HCT116 (cell line): ENCODE results near the gene DPP10. TPM values are rescaled to one million over a fixed set of nuclear protein-coding genes. Genes with fewer than 3 reads are reported as not detected.

ENCODE experiments used
- ATAC-seq: fragments of 200-7000 bp; cut with Tn5 transposase; 2 replicates; pipeline ENCODE4 v1.9.1; 2020; ENCODE audit warnings: mild to moderate bottlenecking, moderate library complexity
- BruUV-seq: library from RNA; stranded (reverse); fragments of 400-500 nt; replicated peaks from 2 replicates; lab custom pipeline; 2021; lab: Mats Ljungman, UMichigan
- CTCF ChIA-PET: fragments of 300-600 bp; sonication (Branson Sonifier 250); formaldehyde crosslinking; loops from one replicate; lab custom pipeline; 2021; ENCODE audit warnings: antibody characterized with exemption; lab: Charles Lee
- POLR2A ChIA-PET: fragments of 300-600, 350-600 bp; sonication (Branson Sonifier 250); formaldehyde crosslinking; loops from one replicate; lab custom pipeline; 2021; ENCODE audit warnings: antibody characterized with exemption; lab: Charles Lee
- RAD21 ChIA-PET, 2 experiments: fragments of 300-600 bp; sonication (Branson Sonifier 250); formaldehyde crosslinking; loops; one replicate each; lab custom pipeline; 2023; ENCODE audit warnings: low total read pairs in 2 of 2; ENCODE audit not compliant: uncharacterized antibody in 2 of 2, unreplicated experiment in 2 of 2, low non-redundant PET in 1 of 2; lab: Charles Lee
- DNase-seq: peaks from one replicate; pipeline ENCODE4 v3.0.0-alpha.2; 2010; ENCODE audit warnings: low read depth, low spot score
- H2AFZ ChIP-seq: fragments of 200-600 bp; shearing (Covaris generic), sonication (generic); 2 replicates; pipeline ENCODE4 v1.6.1; 2017; ENCODE audit warnings: low read depth, mixed run types, mixed read lengths, antibody characterized with exemption, low read length; ENCODE audit not compliant: poor library complexity, severe bottlenecking
- H3K27ac ChIP-seq: 2 replicates; pipeline ENCODE4 v1.5.1; 2012; ENCODE audit warnings: low read depth, low read length
- H3K27me3 ChIP-seq: fragments of 200-600 bp; sonication (generic); 2 replicates; pipeline ENCODE4 v1.6.1; 2016; ENCODE audit warnings: mixed run types, low read length, mixed read lengths; ENCODE audit not compliant: insufficient read depth
- H3K36me3 ChIP-seq, 2 experiments: fragments of 200-500 bp in 1 of 2; fragments of 200-600 bp in 1 of 2; sonication (Bioruptor generic) in 1 of 2; sonication (generic) in 1 of 2; 2 replicates each; pipeline versions ENCODE4 v1.5.1 to v1.6.1; 2014 to 2016; ENCODE audit warnings: low read length in 2 of 2, inconsistent platforms in 1 of 2, mixed read lengths in 1 of 2, mixed run types in 1 of 2; ENCODE audit not compliant: insufficient read depth in 2 of 2, control insufficient read depth in 1 of 2
- H3K4me1 ChIP-seq, 2 experiments: fragments of 200-600 bp in 1 of 2; sonication (generic) in 1 of 2; 2 replicates each; pipeline versions ENCODE4 v1.5.1 to v1.6.1; 2012 to 2017; ENCODE audit warnings: low read length in 2 of 2, inconsistent platforms in 1 of 2, mild to moderate bottlenecking in 1 of 2, mixed read lengths in 1 of 2, mixed run types in 1 of 2, moderate library complexity in 1 of 2; ENCODE audit not compliant: insufficient read depth in 2 of 2, control insufficient read depth in 1 of 2
- H3K4me2 ChIP-seq: fragments of 200-600 bp; sonication (generic); 2 replicates; pipeline ENCODE4 v1.6.1; 2017; ENCODE audit warnings: mixed run types, low read length, mixed read lengths
- H3K4me3 ChIP-seq, 2 experiments: fragments of 200-600 bp in 1 of 2; sonication (generic) in 1 of 2; replicated peaks in 1 of 2; 2 replicates each; pipeline ENCODE4 v1.5.1; 2011 to 2016; ENCODE audit warnings: low read length in 2 of 2, control low read depth in 1 of 2, low read depth in 1 of 2, mild to moderate bottlenecking in 1 of 2, mixed read lengths in 1 of 2, mixed run types in 1 of 2
- H3K79me2 ChIP-seq: fragments of 200-600 bp; sonication (generic); 2 replicates; pipeline ENCODE4 v1.6.1; 2017; ENCODE audit warnings: mild to moderate bottlenecking, mixed run types, low read length, moderate library complexity, mixed read lengths; ENCODE audit not compliant: insufficient read depth
- H3K9ac ChIP-seq: fragments of 200-600 bp; sonication (generic); 2 replicates; pipeline ENCODE4 v1.6.1; 2016; ENCODE audit warnings: low read length, mixed read lengths
- H3K9me2 ChIP-seq: fragments of 200-600 bp; sonication (generic), shearing (Covaris generic); 2 replicates; pipeline ENCODE4 v1.6.1; 2017; ENCODE audit warnings: mixed run types, mild to moderate bottlenecking, moderate library complexity; ENCODE audit not compliant: insufficient read depth
- H3K9me3 ChIP-seq, 2 experiments: fragments of 200-500 bp in 1 of 2; fragments of 200-600 bp in 1 of 2; sonication (Bioruptor generic) in 1 of 2; sonication (generic) in 1 of 2; 2 replicates each; pipeline ENCODE4 v1.6.1; 2014 to 2017; ENCODE audit warnings: low read length in 2 of 2, mixed read lengths in 2 of 2, inconsistent platforms in 1 of 2, low read depth in 1 of 2, mild to moderate bottlenecking in 1 of 2, mixed run types in 1 of 2, moderate library complexity in 1 of 2; ENCODE audit not compliant: control insufficient read depth in 1 of 2, insufficient read depth in 1 of 2
- H4K20me1 ChIP-seq: fragments of 200-600 bp; sonication (generic), shearing (Covaris generic); 2 replicates; pipeline ENCODE4 v1.6.1; 2017; ENCODE audit warnings: mixed run types, mild to moderate bottlenecking, moderate library complexity; ENCODE audit not compliant: insufficient read depth
- CBX3 ChIP-seq: IDR thresholded peaks from 2 replicates; pipeline ENCODE4 v1.6.1; 2012; ENCODE audit warnings: low read depth
- CEBPB ChIP-seq: IDR thresholded peaks from 2 replicates; pipeline ENCODE4 v1.6.1; 2012; ENCODE audit warnings: low read depth
- EGR1 ChIP-seq: IDR thresholded peaks from 2 replicates; pipeline ENCODE4 v1.6.1; 2012; ENCODE audit warnings: low read depth
- ELF1 ChIP-seq: IDR thresholded peaks from 2 replicates; pipeline ENCODE4 v1.6.1; 2012; ENCODE audit warnings: low read depth, borderline replicate concordance
- EZH2 ChIP-seq: fragments of 200-600 bp; sonication (generic); IDR thresholded peaks from 2 replicates; pipeline ENCODE4 v1.6.1; 2017; ENCODE audit warnings: antibody characterized with exemption, mixed run types
- EZH2phosphoT487 ChIP-seq: fragments of 200-600 bp; IDR thresholded peaks from 2 replicates; pipeline ENCODE4 v1.6.1; 2018; ENCODE audit warnings: antibody characterized with exemption, borderline replicate concordance
- FOSL1 ChIP-seq: IDR thresholded peaks from 2 replicates; pipeline ENCODE4 v1.6.1; 2012; ENCODE audit warnings: low read depth
- JUND ChIP-seq: IDR thresholded peaks from 2 replicates; pipeline ENCODE4 v1.6.1; 2012
- POLR2A ChIP-seq: IDR thresholded peaks from 2 replicates; pipeline ENCODE4 v1.7.0; 2011; ENCODE audit warnings: borderline replicate concordance; ENCODE audit not compliant: insufficient read depth, insufficient read length; ENCODE audit errors: extremely low read depth
- POLR2AphosphoS5 ChIP-seq: IDR thresholded peaks from 2 replicates; pipeline ENCODE4 v1.6.1; 2011; ENCODE audit warnings: mild to moderate bottlenecking, low read depth, low read length, moderate library complexity
- RAD21 ChIP-seq: IDR thresholded peaks from 2 replicates; pipeline ENCODE4 v1.6.1; 2012; ENCODE audit warnings: low read depth, mild to moderate bottlenecking
- SIN3A ChIP-seq: IDR thresholded peaks from 2 replicates; pipeline ENCODE4 v1.6.1; 2012; ENCODE audit warnings: low read depth
- SP1 ChIP-seq: IDR thresholded peaks from 2 replicates; pipeline ENCODE4 v1.6.1; 2012; ENCODE audit warnings: low read depth
- SRF ChIP-seq: IDR thresholded peaks from 2 replicates; pipeline ENCODE4 v1.6.1; 2012; ENCODE audit warnings: low read depth
- TCF7L2 ChIP-seq: IDR thresholded peaks from 2 replicates; pipeline ENCODE4 v1.7.0; 2011; ENCODE audit warnings: borderline replicate concordance, inconsistent platforms; ENCODE audit not compliant: insufficient read depth, insufficient read length; ENCODE audit errors: extremely low read depth
- ZFX ChIP-seq: fragments of 450-650 bp; IDR thresholded peaks from 2 replicates; pipeline ENCODE4 v1.6.1; 2017
- ZNF274 ChIP-seq: fragments of 200-500 bp; sonication (Bioruptor generic); IDR thresholded peaks from 2 replicates; pipeline ENCODE4 v1.6.1; 2014; ENCODE audit warnings: mild to moderate bottlenecking, low read depth, low read length, inconsistent platforms
- intact Hi-C: fragments of 100-400 bp; cut with micrococcal nuclease; formaldehyde crosslinking; loops from 2 replicates; pipeline ENCODE4 v1.10.0; 2022
- total RNA-seq: library from RNA; stranded (reverse); gene quantifications from one replicate; pipeline ENCODE4 v1.2.1, GENCODE V29; 2021; ENCODE audit not compliant: unreplicated experiment
- TF ChIP-seq, protein P1 (sequence below): IDR thresholded peaks from 2 replicates; pipeline ENCODE4 v1.6.1; 2011; ENCODE audit warnings: mild to moderate bottlenecking, low read length, moderate library complexity; ENCODE audit not compliant: insufficient replicate concordance; ENCODE audit errors: extremely low read depth
- TF ChIP-seq, protein P2 (sequence below): IDR thresholded peaks from 2 replicates; pipeline ENCODE4 v1.6.1; 2012
- TF ChIP-seq, protein P3 (sequence below): IDR thresholded peaks from 2 replicates; pipeline ENCODE4 v1.6.1; 2012

The DPP10 gene
- total RNA-seq, 1 experiment from 2014 or later: not detected

DNA sequence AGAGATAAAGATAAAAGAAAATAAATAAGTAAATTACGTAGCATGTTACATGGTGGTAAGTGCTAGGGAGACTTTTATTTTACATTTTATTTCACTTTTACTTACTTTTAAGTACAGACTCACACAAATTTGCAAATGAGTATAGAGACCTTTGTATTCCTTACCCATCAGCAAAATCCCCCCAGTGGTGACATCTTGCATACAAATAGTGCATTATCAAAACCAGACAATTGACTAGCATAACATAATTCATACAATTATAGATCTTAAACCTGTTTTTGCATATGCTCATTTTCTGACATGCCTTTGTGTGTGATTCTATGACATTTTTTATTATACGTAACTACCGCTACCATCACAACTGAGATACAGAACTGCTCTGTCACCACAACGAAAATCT is 1099.4 kb downstream of the DPP10 start:
- no peak overlapping the region for H2AFZ ChIP-seq
- TF ChIP-seq RAD21: no peak
- no peak for TF ChIP-seq TCF7L2
- TF ChIP-seq SIN3A: no peak
- TF ChIP-seq EZH2: no peak
- TF ChIP-seq EGR1: no peak
- TF ChIP-seq SRF: no peak
- no peak for TF ChIP-seq POLR2A
- no peak for TF ChIP-seq EZH2phosphoT487
- TF ChIP-seq, all 23 proteins: peak for 0
- ATAC-seq (no peak), DNase-seq (no peak)
- H3K27me3 ChIP-seq: no peaks in the 10 kb centered on the region
- no peaks in the 10 kb centered on the region for H3K4me1 ChIP-seq
- peaks cover 7 to 24% of the 10 kb centered on the region in 2 experiments; a peak in 2 of 4 replicates for H3K9me3 ChIP-seq
- ChIA-PET POLR2A (no interaction called here), RAD21 (no interaction called here), CTCF (no interaction called here)
- H3K4me3 ChIP-seq: no peak overlapping the region
- intact Hi-C loops: no loop called here
- BruUV-seq: no TSS peak
- no peaks in the 10 kb centered on the region for H3K9me2 ChIP-seq
- no peaks in the 10 kb centered on the region for H3K79me2 ChIP-seq
- no peak overlapping the region for H3K4me2 ChIP-seq
- H3K36me3 ChIP-seq: no peaks in the 10 kb centered on the region
- H3K9ac ChIP-seq: no peak overlapping the region
- H4K20me1 ChIP-seq: no peaks in the 10 kb centered on the region
- no peak overlapping the region for H3K27ac ChIP-seq

DNA sequence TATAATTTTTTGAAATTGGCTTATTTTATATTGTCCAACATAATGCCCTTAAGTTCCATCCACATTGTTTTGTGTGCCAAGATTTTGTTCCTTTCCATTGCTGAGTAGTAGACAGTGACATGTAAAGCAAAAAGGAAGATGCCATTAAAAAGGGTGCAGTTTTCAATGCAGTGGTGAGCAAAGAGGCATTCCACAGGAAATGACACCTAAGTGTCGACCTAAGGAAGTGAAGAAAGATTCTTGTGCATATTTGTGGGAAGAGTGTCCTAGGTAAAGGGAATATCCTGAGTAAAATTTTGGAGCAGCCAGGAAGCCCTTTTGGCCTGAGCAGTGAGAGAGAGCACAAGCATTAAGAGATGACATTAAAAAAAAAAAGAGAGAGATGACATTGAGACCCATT is 1099.9 kb downstream of the DPP10 start:
- Histone ChIP-seq H3K27me3 (no peaks in the 10 kb centered on the region), H3K9ac (no peak overlapping the region), H3K4me3 (no peak overlapping the region), H3K4me2 (no peak overlapping the region), H2AFZ (no peak overlapping the region), H3K36me3 (no peaks in the 10 kb centered on the region), H3K9me2 (no peaks in the 10 kb centered on the region), H3K27ac (no peak overlapping the region), H3K79me2 (no peaks in the 10 kb centered on the region), H3K4me1 (no peaks in the 10 kb centered on the region), H4K20me1 (no peaks in the 10 kb centered on the region), H3K9me3 (peaks cover 7 to 24% of the 10 kb centered on the region in 2 experiments; a peak in 2 of 4 replicates)
- BruUV-seq: no TSS peak
- CTCF ChIA-PET: no interaction called here
- DNase-seq: no peak
- ATAC-seq: no peak
- POLR2A ChIA-PET: no interaction called here
- intact Hi-C loops: no loop called here
- RAD21 ChIA-PET: no interaction called here
- TF ChIP-seq RAD21 (no peak), EZH2phosphoT487 (no peak), FOSL1 (no peak), ELF1 (no peak), JUND (no peak), ZNF274 (no peak), SIN3A (no peak), TCF7L2 (no peak), SP1 (no peak), CEBPB (no peak), POLR2AphosphoS5 (no peak), CBX3 (no peak), ZFX (no peak), EZH2 (no peak)
- TF ChIP-seq, protein P1, sequence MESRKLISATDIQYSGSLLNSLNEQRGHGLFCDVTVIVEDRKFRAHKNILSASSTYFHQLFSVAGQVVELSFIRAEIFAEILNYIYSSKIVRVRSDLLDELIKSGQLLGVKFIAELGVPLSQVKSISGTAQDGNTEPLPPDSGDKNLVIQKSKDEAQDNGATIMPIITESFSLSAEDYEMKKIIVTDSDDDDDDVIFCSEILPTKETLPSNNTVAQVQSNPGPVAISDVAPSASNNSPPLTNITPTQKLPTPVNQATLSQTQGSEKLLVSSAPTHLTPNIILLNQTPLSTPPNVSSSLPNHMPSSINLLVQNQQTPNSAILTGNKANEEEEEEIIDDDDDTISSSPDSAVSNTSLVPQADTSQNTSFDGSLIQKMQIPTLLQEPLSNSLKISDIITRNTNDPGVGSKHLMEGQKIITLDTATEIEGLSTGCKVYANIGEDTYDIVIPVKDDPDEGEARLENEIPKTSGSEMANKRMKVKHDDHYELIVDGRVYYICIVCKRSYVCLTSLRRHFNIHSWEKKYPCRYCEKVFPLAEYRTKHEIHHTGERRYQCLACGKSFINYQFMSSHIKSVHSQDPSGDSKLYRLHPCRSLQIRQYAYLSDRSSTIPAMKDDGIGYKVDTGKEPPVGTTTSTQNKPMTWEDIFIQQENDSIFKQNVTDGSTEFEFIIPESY: no peak
- TF ChIP-seq, protein P2, sequence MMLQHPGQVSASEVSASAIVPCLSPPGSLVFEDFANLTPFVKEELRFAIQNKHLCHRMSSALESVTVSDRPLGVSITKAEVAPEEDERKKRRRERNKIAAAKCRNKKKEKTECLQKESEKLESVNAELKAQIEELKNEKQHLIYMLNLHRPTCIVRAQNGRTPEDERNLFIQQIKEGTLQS: no peak
- TF ChIP-seq, protein P3, sequence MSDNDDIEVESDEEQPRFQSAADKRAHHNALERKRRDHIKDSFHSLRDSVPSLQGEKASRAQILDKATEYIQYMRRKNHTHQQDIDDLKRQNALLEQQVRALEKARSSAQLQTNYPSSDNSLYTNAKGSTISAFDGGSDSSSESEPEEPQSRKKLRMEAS: no peak
